HuH-7 (cell line): ENCODE results near the gene ANKUB1.
"Not testable (repeated sequence)": the region's sequence is repeated elsewhere in the genome, so short reads cannot be mapped to it uniquely, and the experiment has no call there.

ENCODE experiments used
- DNase-seq: peaks from one replicate; pipeline ENCODE4 v3.0.0; 2011; ENCODE audit warnings: low spot score

Gene ANKUB1, protein sequence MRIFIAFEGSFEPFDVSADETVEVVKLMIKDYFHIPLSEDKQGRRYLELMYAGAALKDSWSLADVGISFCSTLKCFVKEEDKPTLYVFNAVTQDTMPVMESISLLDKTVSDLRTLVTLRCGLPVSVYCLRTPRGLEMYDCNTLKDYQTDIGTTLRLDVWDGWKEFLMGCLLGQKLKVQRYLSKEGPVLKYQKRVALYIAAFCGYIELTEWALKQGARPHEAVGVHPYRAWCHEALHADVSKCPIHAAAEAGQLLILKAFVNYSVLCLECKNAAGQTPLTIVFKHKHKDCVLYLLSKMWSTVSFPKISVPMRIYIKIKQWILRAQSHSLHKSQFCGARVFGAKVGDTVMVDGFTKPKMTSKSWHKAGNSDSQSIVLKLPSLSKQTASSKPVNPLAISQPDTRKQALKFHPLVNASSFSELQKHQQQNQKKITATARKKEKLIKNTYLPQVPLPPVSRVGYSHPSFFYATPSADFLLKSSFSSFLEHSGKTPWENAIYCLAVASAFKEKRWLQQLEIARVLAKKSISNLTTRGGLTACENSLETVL

DNA sequence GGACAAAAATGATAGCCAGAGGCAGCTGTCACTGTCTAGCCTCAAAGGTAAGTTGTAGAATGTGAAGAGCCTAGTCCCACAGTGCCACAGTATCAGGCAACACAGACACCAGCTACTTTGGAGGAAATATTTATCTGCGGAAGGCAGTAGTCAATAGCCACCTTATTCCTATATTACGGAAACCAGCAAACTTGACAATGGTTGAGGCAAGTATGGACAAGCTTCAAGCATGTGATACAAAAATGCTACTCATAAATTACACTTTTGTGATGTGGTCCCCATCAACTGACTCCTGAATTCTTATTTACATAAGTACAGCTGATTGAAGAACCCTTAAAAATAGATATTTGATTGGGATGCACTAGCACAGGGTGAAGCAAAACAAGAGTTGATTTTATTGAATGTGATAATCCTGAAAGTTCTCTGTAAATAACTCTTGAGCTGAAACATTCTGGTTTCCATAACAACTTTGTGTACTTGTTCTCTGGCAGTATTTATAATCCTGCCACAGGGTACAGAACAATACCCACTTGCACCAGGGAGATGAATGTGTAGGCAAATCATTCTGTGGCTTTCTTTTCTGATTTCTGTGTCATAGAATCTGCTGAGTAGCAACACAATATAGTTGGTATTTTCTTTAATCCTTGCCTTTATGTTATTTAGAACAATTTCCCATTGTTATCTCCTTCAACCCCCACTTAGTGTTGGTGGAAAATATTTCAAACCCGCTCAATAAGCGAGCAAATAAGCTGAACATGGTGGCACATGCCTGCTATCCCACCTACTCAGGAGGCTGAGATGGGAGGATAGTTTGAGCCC, at the start of gene ANKUB1:
ANKUB1 (minus strand) TSS at position 103 of the 819 bp plus-strand sequence. CDS start 188 bp downstream, outside the sequence.
- no peak for DNase-seq

DNA sequence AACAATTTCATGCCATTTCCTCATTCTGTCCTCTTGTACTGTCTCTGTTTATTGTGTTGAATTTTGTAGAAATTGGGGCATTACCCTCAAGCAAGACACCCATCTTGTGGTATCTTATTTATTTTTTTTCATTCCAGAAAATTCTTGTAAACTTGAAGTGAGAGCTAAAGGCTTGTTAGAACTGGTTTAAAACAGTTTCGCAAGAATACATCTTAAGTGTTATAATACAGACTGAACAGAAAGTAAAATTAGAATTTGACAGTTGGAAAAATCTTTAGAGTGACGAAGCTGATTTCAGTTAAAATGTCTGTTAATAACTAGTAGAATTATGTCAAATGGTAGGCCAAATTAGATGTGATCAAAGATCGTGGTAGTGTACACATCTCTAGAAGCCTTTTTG, 47.5 kb upstream of the ANKUB1 start:
- DNase-seq = no peak

DNA sequence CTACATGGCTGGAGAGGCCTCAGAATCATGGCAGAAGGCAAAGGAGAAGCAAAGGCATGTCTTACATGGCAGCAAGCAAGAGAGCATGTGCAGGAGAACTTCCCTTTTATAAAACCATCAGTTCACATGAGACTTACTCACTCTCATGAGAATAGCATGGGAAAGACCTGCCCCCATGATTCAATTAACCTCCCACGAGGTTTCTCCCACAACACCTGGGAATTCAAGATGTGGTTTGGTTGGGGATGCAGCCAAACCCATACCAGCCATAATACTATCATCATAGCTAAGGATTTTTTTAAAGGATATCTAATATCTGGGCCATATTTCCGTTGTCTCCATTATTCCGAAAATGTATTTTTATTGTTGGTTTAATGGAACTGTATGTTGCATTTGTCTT, 47.1 kb upstream of the ANKUB1 start:
- not testable (repeated sequence) for DNase-seq

DNA sequence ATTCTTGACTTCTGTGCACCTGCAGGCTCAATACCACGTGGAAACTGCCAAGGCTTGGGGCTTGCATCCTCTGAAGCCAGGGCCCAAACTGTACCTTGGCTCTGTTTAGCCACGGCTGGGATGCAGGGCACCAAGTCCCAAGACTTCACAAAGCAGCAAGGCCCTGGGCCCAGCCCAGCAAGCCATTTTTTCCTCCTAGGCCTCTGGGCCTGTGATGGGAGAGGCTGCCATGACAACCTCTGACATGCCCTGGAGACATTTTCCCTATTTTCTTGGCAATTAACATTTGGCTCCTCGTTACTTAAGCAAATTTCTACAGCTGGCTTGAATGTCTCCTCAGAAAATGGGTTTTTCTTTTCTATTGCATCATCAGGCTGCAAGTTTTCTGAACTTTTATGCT, 46.1 kb upstream of the ANKUB1 start:
- DNase-seq = not testable (repeated sequence)

DNA sequence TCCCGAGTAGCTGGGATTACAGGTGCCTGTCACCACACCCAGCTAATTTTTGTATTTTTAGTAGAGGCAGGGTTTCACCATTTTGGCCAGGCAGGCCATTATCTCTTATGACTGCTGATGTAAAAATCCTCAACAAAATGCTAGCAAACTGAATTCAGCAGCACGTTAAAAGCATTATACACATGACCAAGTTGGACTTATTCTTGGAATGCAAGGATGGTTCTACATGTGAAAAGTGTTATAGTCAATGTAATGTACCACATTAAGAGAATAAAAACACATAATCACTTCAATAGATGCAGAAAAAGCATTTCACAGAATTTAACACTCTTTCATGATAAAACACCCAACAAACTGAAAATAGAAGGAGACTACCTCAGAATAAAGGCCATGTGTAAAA, 40.9 kb upstream of the ANKUB1 start:
- DNase-seq = no peak

DNA sequence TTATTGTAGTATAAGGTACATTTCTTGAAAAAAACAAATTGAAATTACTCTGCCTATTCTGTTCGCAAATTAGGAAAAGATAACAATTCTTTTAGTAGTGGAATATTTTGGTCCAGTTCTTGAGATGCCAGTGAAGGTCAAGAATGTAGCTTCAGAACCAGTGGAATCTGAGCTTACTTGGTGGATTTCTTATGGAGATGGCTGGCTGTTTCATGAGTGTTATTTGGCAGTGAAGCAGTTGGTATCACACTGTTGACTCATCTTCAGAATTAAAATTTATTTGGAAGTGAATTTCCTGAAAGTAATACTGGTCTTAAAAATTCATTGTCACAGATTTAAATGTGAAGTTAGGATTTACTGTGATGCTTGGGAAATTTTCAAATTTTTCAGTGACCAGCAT, 39.7 kb upstream of the ANKUB1 start:
- DNase-seq = no peak

DNA sequence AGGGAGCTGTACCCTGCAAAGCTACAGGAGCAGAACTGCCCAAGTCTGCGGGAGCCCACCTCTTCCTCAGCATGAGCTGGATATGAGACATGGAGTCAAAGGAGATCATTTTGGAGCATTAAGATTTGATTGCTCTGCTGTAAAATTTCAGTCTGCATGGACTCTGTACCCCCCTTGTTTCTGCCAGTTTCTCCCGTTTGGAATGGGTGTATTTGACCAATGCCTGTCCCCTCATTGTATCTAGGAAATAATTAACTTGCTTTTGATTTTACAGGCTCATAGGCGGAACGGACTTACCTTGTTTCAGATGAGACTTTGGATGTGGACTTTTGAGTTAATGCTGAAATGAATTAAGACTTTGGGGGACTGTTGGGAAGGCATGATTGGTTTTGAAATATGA, 39.0 kb upstream of the ANKUB1 start:
- DNase-seq = no peak

DNA sequence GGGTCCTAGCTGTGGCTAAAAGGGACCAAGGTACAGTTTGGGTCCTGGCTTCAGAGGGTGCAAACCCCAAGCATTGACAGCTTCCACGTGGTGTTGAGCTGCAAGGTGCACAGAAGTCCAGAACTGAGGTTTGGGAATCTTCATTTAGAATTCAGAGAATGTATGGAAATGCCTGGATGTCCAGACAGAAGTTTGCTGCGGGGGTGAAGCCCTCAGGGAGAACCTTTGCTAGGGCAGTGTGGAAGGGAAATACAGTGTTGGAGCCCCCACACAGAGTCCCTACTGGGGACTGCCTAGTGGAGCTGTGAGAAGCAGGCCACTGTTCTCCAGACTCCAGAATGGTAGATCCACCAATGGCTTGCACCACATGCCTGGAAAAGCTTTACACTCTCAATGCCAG, 38.5 kb upstream of the ANKUB1 start:
- DNase-seq = no peak

DNA sequence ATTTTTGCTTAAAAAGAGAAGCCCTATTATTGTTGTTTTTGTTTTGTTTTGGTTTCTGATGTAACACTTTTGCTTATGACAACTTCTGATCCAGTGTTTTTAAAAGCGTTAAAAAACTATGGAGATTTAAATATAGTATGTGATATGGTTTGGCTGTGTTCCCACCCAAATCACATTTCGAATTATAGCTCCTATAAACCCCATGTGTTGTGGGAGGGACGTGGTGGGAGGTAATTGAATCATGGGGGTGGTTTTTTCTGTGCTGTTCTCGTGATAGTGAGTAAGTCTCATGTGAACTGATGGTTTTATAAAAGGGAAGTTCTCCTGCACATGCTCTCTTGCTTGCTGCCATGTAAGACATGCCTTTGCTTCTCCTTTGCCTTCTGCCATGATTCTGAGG, 37.3 kb upstream of the ANKUB1 start:
- not testable (repeated sequence) for DNase-seq

DNA sequence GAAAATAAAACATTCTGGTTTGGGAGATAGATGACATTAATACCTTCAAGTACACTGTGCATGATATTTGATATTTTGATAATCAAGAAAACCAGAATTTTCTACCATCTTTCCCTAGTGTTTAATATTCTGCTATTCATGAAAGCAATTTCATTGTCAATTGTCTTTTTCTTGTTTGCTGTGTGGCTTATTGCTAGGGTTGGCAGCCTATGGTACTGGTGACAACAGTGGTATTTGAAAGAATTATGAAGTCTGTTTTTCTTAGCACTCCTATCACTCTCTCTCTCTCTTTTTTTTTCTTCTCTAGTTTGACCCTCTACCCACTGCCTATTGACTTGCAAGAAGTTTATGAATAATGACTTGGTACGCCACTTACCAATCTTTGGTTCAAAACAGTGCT, 36.0 kb upstream of the ANKUB1 start:
- no peak for DNase-seq

DNA sequence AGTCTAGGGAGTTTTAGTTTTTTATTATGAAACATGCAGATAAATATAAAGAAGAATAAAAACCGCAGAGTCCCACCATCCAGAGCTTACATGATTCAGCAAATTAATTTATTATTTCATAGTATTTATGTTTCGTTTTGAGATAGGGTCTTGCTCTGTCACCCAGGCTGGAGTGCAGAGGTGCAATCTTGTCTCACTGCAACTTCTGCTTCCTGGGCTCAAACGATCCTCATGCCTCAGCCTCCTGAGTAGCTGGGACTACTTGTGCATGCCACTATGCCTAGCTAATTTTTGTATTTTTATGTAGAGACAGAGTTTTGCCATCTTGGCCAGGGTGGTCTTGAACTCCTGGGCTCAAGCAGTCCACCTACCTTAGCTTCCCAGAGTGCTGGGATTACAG, 34.3 kb upstream of the ANKUB1 start:
- DNase-seq = no peak

DNA sequence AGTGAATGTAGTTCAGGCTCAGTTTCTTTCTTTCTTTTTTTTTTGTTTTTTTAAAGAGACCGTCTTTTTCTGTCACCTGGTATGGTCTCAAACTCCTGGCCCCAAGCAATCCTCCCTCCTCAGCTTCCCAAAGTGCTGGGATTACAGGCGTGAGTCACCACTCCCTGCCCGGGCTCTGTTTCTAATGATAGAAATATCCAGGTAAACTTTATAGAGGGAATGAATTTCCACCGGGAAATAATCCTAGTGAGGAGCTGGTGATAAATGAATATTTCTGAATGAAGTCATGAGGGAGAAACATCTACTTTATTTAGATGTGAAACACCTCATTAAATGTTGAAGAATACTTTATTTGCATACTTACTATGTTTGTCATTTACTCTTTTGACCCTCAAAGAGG, 27.8 kb upstream of the ANKUB1 start:
- no peak for DNase-seq

DNA sequence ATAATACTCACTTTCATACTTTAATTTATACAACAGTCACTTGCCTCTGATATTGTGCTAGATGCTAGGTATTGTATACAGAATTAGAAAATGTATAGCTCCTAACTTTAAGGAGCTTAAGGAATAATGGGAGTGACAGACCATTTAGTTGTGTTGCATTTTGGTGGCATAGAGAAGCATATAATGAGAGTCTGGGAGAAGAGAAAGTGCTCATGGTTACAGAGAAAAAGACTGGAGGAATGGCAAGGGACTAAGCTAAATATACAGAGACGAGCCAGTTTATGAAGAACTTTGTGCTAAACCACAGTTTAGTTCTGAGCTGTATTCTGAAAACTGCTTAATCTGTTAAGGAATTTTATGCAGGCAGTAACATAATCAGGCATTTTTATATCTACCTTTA, 27.1 kb upstream of the ANKUB1 start:
- DNase-seq = no peak

DNA sequence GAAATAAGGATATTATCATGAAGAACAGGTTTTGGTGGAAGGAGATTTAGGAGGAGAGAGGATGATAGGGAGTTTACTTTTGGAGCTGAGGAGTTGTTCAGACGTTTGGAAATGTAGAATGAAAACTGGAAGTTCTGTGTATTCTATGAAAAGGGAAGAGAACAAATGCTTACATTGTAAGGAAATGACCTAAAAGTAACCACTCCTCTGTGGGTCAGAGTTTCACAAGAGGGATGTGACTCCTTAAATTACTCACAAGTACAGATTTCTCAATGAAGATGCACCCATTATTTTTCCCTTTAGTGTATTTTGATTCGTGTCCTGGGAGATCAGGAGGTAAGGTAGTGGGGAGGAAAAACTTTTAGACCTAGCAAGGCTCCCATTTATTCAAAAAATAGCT, 24.6 kb upstream of the ANKUB1 start:
- DNase-seq = no peak

DNA sequence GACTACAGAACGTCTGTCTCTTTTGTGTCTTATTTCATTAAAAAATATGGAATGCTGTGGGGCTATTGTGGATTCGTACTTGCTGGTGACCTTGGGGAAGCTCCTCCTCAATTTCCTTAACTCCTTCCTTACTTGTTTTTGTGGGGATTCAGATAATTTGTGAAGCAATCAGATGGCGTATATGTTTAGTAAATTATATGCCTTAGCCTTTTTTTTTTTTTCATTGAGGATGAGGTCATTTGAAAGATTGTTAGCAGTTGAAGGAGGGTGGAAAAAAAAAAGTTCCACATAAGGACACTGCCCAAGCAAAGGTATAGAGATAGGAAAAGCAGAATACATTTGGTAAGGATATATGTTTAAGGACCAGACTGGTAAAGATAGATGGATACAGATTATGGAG, 24.0 kb upstream of the ANKUB1 start:
- no peak for DNase-seq

DNA sequence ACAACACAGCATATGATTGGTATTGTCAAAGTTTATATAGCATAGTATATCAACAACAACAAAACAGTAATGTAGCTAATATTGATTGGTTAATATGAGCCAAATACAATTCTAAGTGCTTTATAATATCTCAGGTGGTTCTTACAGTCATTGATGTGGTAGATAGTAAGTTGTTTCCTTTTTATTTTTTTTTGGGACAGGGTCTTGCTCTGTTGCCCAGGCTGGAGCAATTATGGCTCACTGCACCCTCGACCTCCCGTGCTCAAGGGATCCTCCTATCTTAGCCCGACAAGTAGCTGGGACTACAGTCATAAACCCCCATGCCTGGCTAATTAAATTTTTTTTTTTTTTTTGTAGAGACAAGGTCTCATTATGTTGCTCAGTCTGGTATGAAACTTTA, 23.4 kb upstream of the ANKUB1 start:
- DNase-seq = no peak

DNA sequence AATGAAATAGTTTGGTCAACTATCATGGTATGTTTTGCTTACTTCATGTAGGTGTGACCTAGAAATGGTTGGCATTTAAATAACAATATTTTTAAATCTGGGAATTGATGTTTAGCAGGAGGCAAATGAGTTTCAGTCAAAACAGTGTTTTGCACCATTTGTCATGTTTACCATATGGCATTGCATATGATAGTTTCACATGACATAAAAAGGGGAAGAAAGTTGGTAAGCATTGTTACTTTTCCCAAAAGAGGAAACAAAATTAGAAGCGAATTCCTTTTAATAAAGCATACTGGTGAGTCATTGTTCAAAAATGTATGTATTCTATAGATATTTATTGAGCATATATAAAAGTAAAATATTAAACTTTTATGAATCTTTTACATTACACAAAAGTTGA, 23.0 kb upstream of the ANKUB1 start:
- DNase-seq = no peak

DNA sequence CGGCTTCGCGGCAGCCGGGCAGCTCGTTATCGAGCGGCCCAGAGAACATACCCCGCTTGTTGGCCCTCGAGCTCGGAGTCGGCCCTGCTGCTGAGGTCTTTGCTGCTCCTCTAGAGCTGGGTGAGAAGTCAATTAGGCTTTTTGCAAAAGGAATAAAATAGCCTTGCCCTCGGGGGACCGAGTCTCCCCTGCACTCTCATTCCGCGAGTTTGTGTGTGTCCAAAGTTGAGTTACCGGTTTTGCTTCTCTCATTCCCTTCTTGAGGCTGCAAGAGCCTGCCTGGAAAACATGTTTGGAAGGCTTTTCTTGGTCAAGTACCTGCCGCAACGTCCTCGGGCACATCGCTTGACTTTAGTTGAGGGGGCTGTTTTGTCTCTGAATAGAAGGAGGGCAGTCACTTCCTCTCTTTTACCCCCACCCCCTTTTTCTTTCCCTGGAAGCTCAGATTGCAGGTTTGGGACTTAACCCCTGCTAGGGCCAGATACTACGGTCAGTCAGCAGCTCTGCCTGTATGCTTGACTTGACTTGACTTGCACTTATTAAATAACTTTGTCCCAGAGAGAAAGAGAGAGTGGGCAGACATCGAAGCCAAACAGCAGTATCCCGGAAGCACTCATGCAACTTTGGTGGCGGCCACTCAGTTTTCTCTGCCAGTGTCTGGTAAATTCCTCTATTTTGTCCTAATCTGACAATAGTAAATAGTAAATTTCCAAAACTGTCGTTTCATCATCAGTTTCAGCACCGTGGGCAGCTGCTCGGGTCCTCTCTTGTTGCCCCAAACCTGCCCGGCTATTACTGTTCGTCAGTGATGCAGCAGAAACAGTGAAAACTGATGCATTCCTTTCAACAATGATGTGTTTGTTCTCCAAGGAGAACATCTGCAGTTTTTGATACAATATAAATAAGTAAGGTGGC, 21.3 kb upstream of the ANKUB1 start:
- DNase-seq = no peak

DNA sequence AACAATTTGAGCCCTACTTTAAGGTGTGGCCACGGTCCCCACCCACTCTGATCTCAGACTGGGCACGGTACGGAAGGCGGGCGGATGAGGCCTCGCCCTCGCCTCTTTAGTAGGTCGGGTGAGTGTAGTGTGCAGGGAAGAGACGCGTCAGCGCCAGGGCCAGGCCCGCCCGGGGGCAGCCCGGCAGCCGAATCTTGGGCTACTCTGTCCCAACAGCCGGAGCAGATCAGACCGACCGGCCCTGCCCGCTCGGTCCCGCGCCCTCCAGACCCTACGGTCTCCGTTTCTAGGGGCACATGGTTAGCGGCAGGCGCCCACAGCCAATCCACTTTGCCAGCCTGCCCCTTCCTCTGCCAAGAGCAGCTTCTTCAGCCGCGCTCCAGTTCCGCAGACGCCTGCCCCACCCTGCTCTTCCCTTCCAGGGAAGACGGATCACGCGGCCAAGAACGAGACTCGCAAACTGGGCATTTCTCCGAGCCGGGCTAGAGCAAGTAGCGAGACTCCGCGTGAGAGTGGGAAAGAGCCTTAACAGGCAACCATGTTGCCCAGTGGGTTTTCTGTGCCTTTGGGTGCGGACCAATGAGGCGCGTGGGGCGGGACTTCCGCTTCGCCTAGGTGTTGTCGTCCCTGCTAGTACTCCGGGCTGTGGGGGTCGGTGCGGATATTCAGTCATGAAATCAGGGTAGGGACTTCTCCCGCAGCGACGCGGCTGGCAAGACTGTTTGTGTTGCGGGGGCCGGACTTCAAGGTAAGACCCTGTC, 20.4 kb upstream of the ANKUB1 start, which contains the start of gene RNF13:
RNF13 (plus strand) TSS at position 610 of the 761 bp plus-strand sequence. CDS start 32,812 bp downstream, outside the sequence.
- DNase-seq = peak; percentile 73

DNA sequence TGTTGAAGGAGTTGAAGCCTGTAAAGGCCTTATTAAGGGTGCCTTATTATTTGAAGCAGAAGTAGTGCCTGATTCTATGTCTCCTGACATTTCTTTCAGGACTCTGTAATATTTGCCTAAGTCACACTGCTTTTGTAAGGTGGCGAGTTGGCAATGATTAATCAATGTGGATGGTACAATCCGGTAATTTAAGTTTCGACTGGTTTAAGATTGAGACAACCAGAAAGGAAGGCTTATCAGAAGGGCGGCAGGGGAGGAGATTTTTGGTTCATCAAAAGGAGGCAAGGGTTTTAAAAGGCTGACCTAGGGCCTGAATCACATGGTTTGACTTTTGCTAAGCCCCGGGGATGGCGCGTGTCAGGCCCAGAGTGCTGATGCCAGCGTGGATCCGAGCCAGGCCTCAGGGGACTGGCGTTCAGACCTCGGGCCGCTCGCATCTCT, 19.8 kb upstream of the ANKUB1 start:
- no peak for DNase-seq

DNA sequence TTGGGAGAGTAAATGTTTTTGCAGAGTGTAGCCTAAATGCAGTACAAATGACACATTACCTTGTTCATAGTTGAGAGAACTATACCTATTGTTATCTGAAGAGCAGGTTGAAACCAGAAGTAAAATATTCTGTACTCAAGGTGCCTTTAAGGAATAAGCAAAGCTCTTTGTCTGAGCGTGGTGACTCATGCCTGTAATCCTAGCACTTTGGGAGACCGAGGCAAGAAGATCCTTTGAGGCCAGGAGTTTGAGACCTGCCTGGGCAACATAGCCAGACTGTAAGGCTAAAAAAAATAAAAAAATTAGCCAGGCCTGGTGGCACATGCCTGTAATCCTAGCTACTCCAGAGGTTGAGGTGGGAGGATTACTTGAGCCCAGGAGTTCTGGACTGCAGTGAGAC, 18.5 kb upstream of the ANKUB1 start:
- DNase-seq = no peak
